ENCODE results near the gene TIGAR.

Gene TIGAR

DNA sequence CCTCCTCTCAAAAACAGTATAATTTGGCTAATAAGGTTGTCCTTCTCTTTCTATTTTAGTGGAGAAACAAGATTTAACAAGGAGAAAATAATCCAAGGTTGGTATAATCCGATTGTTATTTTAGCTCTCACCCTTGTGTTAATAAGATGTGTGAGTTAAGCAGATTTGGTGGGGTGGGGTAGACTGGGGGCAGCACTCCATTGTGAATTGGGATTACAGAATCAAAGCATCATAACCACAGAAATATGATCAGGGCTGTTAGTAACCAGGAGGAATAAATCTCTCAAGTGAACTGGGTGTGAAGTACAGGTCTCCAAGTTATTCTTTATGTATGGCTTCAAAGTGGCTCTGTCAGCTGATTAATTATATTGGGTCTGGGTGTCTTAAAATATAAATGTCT is 10.2 kb downstream of the TIGAR start:
- no peak for ATAC-seq
- TF ChIP-seq TSHZ2 (CRISPR knock-in tag; IDR thresholded peaks at IDR 0.05), result no peak
- TF ChIP-seq CSDC2 (CRISPR knock-in tag; IDR thresholded peaks at IDR 0.05), result no peak
- TF ChIP-seq, protein P1, sequence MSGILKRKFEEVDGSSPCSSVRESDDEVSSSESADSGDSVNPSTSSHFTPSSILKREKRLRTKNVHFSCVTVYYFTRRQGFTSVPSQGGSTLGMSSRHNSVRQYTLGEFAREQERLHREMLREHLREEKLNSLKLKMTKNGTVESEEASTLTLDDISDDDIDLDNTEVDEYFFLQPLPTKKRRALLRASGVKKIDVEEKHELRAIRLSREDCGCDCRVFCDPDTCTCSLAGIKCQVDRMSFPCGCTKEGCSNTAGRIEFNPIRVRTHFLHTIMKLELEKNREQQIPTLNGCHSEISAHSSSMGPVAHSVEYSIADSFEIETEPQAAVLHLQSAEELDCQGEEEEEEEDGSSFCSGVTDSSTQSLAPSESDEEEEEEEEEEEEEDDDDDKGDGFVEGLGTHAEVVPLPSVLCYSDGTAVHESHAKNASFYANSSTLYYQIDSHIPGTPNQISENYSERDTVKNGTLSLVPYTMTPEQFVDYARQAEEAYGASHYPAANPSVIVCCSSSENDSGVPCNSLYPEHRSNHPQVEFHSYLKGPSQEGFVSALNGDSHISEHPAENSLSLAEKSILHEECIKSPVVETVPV (CRISPR knock-in tag; IDR thresholded peaks at IDR 0.05), result no peak
- no peak for TF ChIP-seq PPARA (CRISPR knock-in tag; IDR thresholded peaks at IDR 0.05; ENCODE audit: borderline replicate concordance)
- TF ChIP-seq ZFP3 (CRISPR knock-in tag; IDR thresholded peaks at IDR 0.05), result no peak
- TF ChIP-seq TCF4 (CRISPR knock-in tag; IDR thresholded peaks at IDR 0.05; ENCODE audit: borderline replicate concordance), result no peak
- TF ChIP-seq ZNF8 (CRISPR knock-in tag; IDR thresholded peaks at IDR 0.05), result no peak
- no peak for TF ChIP-seq ARNTL (CRISPR knock-in tag; IDR thresholded peaks at IDR 0.05; ENCODE audit: borderline replicate concordance, low read depth)
- TF ChIP-seq CREB5 (CRISPR knock-in tag; IDR thresholded peaks at IDR 0.05; ENCODE audit: low read depth), result no peak

DNA sequence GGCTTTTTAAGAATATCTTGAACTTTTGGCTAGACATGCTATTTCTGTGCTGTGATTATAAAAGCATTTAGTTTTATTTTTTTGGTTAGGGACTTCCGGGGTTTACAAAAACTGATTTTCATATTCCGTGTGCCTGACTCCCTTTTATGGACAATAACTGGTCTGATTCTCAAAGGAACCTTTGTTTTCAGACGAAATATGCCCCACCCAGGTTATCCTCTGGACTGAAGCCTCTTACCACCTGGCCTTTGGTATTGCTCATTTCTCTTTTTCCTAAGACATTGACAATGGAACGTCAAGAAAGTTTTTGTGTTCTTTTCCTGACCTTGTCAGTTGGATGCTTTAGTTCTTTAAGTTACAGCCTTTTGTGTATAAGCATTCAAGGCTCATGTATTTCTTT is 10.8 kb downstream of the TIGAR start:
- ATAC-seq, result no peak
- TF ChIP-seq TSHZ2 (CRISPR knock-in tag; IDR thresholded peaks at IDR 0.05), result no peak
- no peak for TF ChIP-seq ZFP3 (CRISPR knock-in tag; IDR thresholded peaks at IDR 0.05)
- no peak for TF ChIP-seq TCF4 (CRISPR knock-in tag; IDR thresholded peaks at IDR 0.05; ENCODE audit: borderline replicate concordance)
- no peak for TF ChIP-seq BACH2 (CRISPR knock-in tag; IDR thresholded peaks at IDR 0.05; ENCODE audit: borderline replicate concordance)
- TF ChIP-seq GLIS3 (CRISPR knock-in tag; IDR thresholded peaks at IDR 0.05), result no peak
- no peak for TF ChIP-seq SNAI2 (CRISPR knock-in tag; IDR thresholded peaks at IDR 0.05)
- TF ChIP-seq ZNF8 (CRISPR knock-in tag; IDR thresholded peaks at IDR 0.05), result no peak
- no peak for TF ChIP-seq ZFP30 (CRISPR knock-in tag; IDR thresholded peaks at IDR 0.05)
- TF ChIP-seq ESRRG (CRISPR knock-in tag; IDR thresholded peaks at IDR 0.05), result no peak
- TF ChIP-seq PPARA (CRISPR knock-in tag; IDR thresholded peaks at IDR 0.05; ENCODE audit: borderline replicate concordance), result no peak
- TF ChIP-seq OSR1 (CRISPR knock-in tag; IDR thresholded peaks at IDR 0.05), result no peak

DNA sequence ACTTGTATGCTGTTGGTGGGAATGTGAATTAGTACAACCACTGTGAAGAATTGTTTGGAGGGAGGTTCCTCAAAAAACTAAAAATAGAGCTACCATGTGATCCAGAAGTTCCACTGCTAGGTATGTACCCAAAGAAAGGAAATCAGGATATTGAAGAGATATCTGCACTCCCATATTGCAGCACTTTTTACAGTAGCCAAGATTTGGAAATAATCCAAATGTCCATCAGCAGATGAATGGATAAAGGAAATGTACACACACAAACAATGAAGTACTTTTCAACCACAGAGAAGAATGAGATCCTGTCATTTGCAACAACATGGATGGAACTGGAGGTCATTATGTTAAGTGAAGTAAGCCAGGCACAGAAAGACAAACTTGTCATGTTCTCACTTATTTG is 25.9 kb downstream of the TIGAR start:
- ATAC-seq, result no peak
- TF ChIP-seq TCF4 (CRISPR knock-in tag; IDR thresholded peaks at IDR 0.05; ENCODE audit: borderline replicate concordance) (no peak), TSHZ2 (CRISPR knock-in tag; IDR thresholded peaks at IDR 0.05) (no peak), SNAI2 (CRISPR knock-in tag; IDR thresholded peaks at IDR 0.05) (no peak), ZNF70 (CRISPR knock-in tag; IDR thresholded peaks at IDR 0.05) (no peak), RARB (CRISPR knock-in tag; IDR thresholded peaks at IDR 0.05) (no peak), TOX (CRISPR knock-in tag; IDR thresholded peaks at IDR 0.05; ENCODE audit: borderline replicate concordance) (no peak), ISL1 (CRISPR knock-in tag; IDR thresholded peaks at IDR 0.05) (no peak), ESRRG (CRISPR knock-in tag; IDR thresholded peaks at IDR 0.05) (no peak), GLIS3 (CRISPR knock-in tag; IDR thresholded peaks at IDR 0.05) (no peak), OSR1 (CRISPR knock-in tag; IDR thresholded peaks at IDR 0.05) (no peak), ZFP3 (CRISPR knock-in tag; IDR thresholded peaks at IDR 0.05) (no peak), CREB5 (CRISPR knock-in tag; IDR thresholded peaks at IDR 0.05; ENCODE audit: low read depth) (no peak), PATZ1 (CRISPR knock-in tag; IDR thresholded peaks at IDR 0.05; ENCODE audit: borderline replicate concordance) (no peak), ARNTL (CRISPR knock-in tag; IDR thresholded peaks at IDR 0.05; ENCODE audit: borderline replicate concordance, low read depth) (no peak)
